Ovary (tissue), 9 donors: ENCODE data around the gene CAMKK2. TPM values are rescaled to one million over a fixed set of nuclear protein-coding genes. Genes with fewer than 3 reads are reported as not detected.
A peak's percentile ranks its signal among the peaks of the same experiment; 100 is the strongest.

Experiments used
- DNase-seq, 5 donors: peaks; one replicate each; pipeline ENCODE4 v3.0.0-alpha.2; 2019 to 2020
- H3K27ac ChIP-seq, 2 donors: fragments of 200-600 bp; one replicate each; pipeline versions ENCODE4 v1.5.1 to v1.8.0; 2019 to 2022
- H3K27me3 ChIP-seq: fragments of 200-600 bp; one replicate; pipeline ENCODE4 v1.8.0; 2022
- H3K36me3 ChIP-seq: fragments of 200-600 bp; sonication (generic); one replicate; pipeline ENCODE4 v1.5.1; 2019
- H3K4me1 ChIP-seq: one replicate; pipeline ENCODE4 v1.8.1; 2013; ENCODE audit warnings: mild to moderate bottlenecking, moderate library complexity; ENCODE audit not compliant: insufficient read depth
- H3K4me3 ChIP-seq: fragments of 200-600 bp; sonication (generic); one replicate; pipeline ENCODE4 v1.5.1; 2017
- H3K9me3 ChIP-seq, 2 donors: fragments of 200-600 bp in 1 of 2; sonication (generic) in 1 of 2; one replicate each; pipeline versions ENCODE4 v1.5.1 to v1.8.1; 2013 to 2019; ENCODE audit warnings: mild to moderate bottlenecking in 1 of 2, moderate library complexity in 1 of 2
- EP300 ChIP-seq: sonication (generic); formaldehyde crosslinking; IDR thresholded peaks from one replicate; pipeline ENCODE4 v1.6.1; 2017; ENCODE audit warnings: antibody characterized with exemption
- POLR2A ChIP-seq: fragments of 450-650 bp; IDR thresholded peaks from one replicate; pipeline ENCODE4 v1.6.1; 2017; ENCODE audit warnings: antibody characterized with exemption, mild to moderate bottlenecking, moderate library complexity
- WGBS, 3 donors: extraction: QIAGEN DNeasy Blood & Tissue Kit in 1 of 3; methylation state at CpG; one replicate each; pipeline versions ENCODE4 v1.1.5 to v1.1.7; 2013 to 2017; 5-methylcytosine and 5-hydroxymethylcytosine counted together
- intact Hi-C, 4 donors: fragments of 100-400 bp; cut with DNase I; formaldehyde crosslinking; loops; one replicate each; pipeline versions ENCODE4 v1.11.0 to v1.15.1; 2022 to 2023
- polyA plus RNA-seq, 2 donors: library from polyadenylated mRNA; stranded (reverse); fragments of 200-250 nt in 1 of 2; fragments of 350-450 nt in 1 of 2; fragmentation: Illumina TruSeq in 1 of 2; extraction: RNeasy Lipid Tissue Mini Kit (QIAGEN cat#74804) in 1 of 2; gene quantifications; one replicate each; pipeline ENCODE4 v1.2.3, GENCODE V29; 2013 to 2014
- total RNA-seq, 7 donors: library from RNA; depleted of rRNA in 2 of 7; stranded (reverse); fragments of >200 nt in 2 of 7; fragmentation: NEBNext Ultra II Directional in 3 of 7; extraction: Animal tissue kit (Norgen Biotek cat#: 25700) in 3 of 7; gene quantifications; one replicate each; pipeline versions ENCODE4 v1.1.0 to v1.2.4, GENCODE V29; 2016 to 2023
- TF ChIP-seq, protein P1 (sequence below), 3 donors: fragments of 450-650 bp in 2 of 3; fragments of 200-600 bp in 1 of 3; IDR thresholded peaks; one replicate each; pipeline versions ENCODE4 v1.5.1 to v1.8.0; 2016 to 2022; ENCODE audit warnings: antibody characterized with exemption in 3 of 3, mild to moderate bottlenecking in 1 of 3
- donor health status: DM: no; HTN: no; CAD: no; lungs with moderate emphysema.
- donor health status: DM: no; HTN: no; CAD: no.
- donor health status: Bipolar disorder and iron deficiency.
- donor health status: DM: yes; HTN: yes; CAD: no.
- donor health status: DM: no; HTN: no; CAD: no.
- donor health status: DM: yes; HTN: yes; CAD: no.

Gene CAMKK2
- total and polyA plus RNA-seq, 9 donors = 19.0 to 44.6 (median 38.0) TPM

DNA sequence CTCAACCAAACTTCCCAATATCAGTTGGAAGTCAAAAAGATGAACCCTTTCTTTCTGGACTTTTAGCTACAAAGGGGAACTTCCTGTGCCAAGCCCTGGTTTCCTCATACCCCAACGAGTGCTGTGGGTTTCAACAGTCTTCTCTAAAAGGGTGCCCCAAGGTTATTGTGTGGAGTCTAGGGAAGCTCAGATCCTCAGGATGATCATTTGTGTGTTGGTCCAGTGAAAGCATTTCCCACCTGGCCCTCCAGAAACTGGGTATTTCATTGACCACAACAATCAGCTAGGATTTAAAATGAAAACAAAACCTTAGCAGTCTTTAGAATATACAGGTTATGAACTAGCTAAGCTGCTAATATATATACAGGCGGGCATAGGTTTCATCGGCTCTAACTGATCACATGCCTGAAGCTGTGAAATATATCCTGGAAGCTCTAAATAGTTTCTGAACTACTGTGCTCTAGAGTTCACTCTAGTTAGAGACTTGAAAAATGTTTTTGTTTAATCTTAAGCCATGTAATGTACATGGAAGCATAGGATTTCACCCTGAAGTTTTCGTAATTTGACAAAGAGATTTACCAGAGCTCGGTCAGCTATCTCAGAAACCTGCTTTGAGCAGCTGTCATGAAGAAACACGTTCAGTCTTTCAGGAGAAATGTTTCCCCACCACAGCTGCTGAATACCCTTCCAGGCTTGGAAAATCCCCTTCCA, 57.0 kb downstream of the CAMKK2 start:
- H3K4me1 ChIP-seq = peaks cover 9% of the 10 kb centered on the region
- H3K9me3 ChIP-seq = no peaks in the 10 kb centered on the region
- no peak overlapping the region for H3K4me3 ChIP-seq
- TF ChIP-seq, protein P1, sequence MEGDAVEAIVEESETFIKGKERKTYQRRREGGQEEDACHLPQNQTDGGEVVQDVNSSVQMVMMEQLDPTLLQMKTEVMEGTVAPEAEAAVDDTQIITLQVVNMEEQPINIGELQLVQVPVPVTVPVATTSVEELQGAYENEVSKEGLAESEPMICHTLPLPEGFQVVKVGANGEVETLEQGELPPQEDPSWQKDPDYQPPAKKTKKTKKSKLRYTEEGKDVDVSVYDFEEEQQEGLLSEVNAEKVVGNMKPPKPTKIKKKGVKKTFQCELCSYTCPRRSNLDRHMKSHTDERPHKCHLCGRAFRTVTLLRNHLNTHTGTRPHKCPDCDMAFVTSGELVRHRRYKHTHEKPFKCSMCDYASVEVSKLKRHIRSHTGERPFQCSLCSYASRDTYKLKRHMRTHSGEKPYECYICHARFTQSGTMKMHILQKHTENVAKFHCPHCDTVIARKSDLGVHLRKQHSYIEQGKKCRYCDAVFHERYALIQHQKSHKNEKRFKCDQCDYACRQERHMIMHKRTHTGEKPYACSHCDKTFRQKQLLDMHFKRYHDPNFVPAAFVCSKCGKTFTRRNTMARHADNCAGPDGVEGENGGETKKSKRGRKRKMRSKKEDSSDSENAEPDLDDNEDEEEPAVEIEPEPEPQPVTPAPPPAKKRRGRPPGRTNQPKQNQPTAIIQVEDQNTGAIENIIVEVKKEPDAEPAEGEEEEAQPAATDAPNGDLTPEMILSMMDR (IDR thresholded peaks at IDR 0.05) = no peak
- TF ChIP-seq POLR2A (no peak), EP300 (no peak)
- intact Hi-C loops = loop anchor here in 1 of 4 donors (5.0 kb wide), 1 partner anchor 48 kb away; no protein-coding TSS in a partner anchor
- no peaks in the 10 kb centered on the region for H3K27me3 ChIP-seq
- no peaks in the 10 kb centered on the region for H3K36me3 ChIP-seq
- H3K27ac ChIP-seq = peak overlapping the region; percentile 73 to 85
- no peak for DNase-seq
- WGBS, 3 donors = 73 to 78% (median 75%) methylated on average over 6 of the region's 6 CpGs

DNA sequence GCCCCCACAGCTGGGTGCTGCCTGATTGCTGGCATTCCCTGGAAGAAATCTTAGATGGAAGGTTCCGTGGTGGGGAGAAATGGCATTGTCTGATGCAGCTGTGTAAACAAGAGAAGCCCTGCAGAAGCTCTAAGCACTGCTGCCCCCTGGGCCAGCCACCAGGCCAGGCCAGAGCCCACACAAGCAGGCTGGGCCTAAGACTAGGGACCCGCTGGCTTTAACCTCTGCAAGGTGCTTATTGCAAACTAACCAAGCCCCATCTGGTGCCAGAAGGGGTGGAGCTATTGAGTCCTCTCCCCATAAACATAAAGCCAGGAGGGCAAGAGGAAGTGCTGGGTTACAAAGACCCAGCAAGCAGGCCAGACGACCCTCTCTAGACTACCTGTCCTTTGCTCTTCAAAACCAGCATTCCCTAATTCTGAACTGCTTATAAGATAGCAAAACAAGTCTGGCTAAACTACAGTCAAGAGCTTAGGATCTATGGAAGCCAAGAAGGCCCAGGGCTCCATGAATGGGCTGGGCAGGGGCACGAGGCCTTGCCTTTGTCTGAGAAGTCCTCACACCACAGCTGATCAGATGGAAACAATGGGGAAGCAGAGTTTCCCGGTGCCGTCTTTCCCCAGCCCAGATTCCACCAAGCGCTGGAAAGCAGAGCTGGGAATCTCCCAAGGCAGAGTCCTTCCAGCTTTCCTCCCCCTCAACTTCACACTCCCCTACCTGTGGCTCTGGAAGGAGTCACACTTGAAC, 57.7 kb downstream of the CAMKK2 start:
- Histone ChIP-seq H3K9me3 (no peaks in the 10 kb centered on the region), H3K27me3 (no peaks in the 10 kb centered on the region), H3K4me1 (peaks cover 9% of the 10 kb centered on the region), H3K27ac (peak overlapping the region; percentile 73 to 85), H3K36me3 (no peaks in the 10 kb centered on the region), H3K4me3 (no peak overlapping the region)
- intact Hi-C loops = no loop called here
- TF ChIP-seq POLR2A (no peak), EP300 (no peak)
- TF ChIP-seq, protein P1 (IDR thresholded peaks at IDR 0.05) = no peak
- no peak for DNase-seq
- 57 to 67% (median 61%) methylated on average over 7 of the region's 7 CpGs for WGBS, 3 donors

DNA sequence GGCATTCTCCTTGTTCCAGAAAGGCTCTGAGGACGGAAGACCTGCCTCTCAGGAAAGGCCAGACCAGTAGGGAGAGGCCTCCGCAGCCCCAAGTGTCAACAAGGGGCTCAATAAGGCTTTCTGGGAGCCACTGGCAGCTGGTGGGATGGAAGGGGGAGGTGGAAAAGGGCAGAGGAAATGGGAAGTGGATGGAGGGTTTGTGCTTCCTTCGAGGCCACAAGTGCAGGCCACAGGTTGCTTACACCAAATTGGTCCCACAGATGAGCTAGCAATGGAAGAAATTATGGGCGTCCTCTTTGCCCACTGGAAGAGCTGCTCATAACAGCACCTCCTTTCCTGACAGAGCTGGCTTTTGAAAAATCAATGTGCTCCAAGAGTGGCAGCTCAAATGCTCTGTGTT, 58.4 kb downstream of the CAMKK2 start:
- intact Hi-C loops = no loop called here
- Histone ChIP-seq H3K4me3 (no peak overlapping the region), H3K27me3 (no peaks in the 10 kb centered on the region), H3K36me3 (no peaks in the 10 kb centered on the region), H3K9me3 (no peaks in the 10 kb centered on the region), H3K4me1 (peaks cover 9% of the 10 kb centered on the region), H3K27ac (no peak overlapping the region)
- TF ChIP-seq EP300 (no peak), POLR2A (no peak)
- TF ChIP-seq, protein P1 (IDR thresholded peaks at IDR 0.05) = no peak
- 88 to 90% (median 89%) methylated on average over 4 of the region's 4 CpGs for WGBS, 3 donors
- DNase-seq = no peak

DNA sequence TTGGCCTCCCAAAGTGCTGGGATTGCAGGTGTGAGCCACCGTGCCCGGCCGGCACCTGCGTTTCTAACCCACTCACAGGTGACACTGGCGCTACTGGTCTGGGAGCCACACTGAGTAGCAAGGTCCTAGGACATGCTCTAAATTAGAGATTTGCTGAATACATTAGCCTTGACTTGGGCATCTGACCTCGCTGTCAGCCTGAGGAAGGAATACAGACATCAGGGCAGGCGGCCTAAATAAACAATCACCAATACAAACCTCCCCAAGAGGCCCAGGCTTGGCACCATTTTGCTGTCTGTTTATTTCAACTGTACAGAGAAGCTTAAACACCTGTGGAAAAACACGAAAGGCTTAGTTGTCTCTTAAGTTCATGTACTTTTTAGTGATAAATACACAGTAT, 59.1 kb downstream of the CAMKK2 start:
- no peak overlapping the region for H3K27ac ChIP-seq
- intact Hi-C loops = no loop called here

More for the DNA sequence above, 59.1 kb downstream of the CAMKK2 start:
- Histone ChIP-seq H3K4me1 (peaks cover 9% of the 10 kb centered on the region), H3K36me3 (no peaks in the 10 kb centered on the region), H3K27me3 (no peaks in the 10 kb centered on the region), H3K9me3 (no peaks in the 10 kb centered on the region), H3K4me3 (no peak overlapping the region)
- no peak for DNase-seq
- WGBS, 3 donors = 66 to 79% (median 69%) methylated on average over 8 of the region's 8 CpGs
- TF ChIP-seq, protein P1 (IDR thresholded peaks at IDR 0.05) = no peak
- TF ChIP-seq EP300 (no peak), POLR2A (no peak)
